Keratinocyte (primary cell): ENCODE results near the gene SLC26A8.

ENCODE experiments used
- EZH2 ChIP-seq: IDR thresholded peaks from one replicate; pipeline ENCODE4 v1.6.1; 2012; ENCODE audit warnings: inconsistent platforms, mild to moderate bottlenecking, low read length, moderate library complexity
- TF ChIP-seq, protein P1 (sequence below), 3 experiments: IDR thresholded peaks in 1 of 3; conservative IDR thresholded peaks in 1 of 3; optimal IDR thresholded peaks in 1 of 3; 2 replicates in 2 of 3; 3 replicates in 1 of 3; pipeline versions ENCODE3 to v1.5.1; 2011; ENCODE audit warnings: low read length in 3 of 3, mild to moderate bottlenecking in 3 of 3, moderate library complexity in 2 of 3, control low read depth in 1 of 3, inconsistent platforms in 1 of 3; ENCODE audit not compliant: insufficient read depth in 2 of 3; ENCODE audit errors: extremely low read depth in 1 of 3

DNA sequence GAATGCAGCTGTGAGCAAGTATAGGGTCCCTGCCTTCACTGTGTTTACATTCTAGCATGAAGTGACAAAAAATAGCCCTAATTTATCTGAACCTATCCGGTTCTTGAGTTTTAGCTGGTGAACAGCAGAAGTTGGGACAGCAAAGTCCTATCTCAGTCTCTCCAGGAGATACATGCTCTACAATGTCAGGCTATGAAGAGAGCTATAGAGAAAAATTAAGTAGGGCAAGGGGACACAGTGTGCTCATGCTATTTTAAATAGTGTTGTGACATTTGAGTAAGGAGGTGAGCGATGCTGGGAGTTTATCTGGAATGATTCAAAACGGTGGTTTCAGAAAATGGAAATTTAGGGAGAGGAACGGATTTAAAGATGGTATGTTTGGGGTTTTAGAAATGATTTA lies 124.0 kb downstream of the SLC26A8 start:
- TF ChIP-seq, protein P1, sequence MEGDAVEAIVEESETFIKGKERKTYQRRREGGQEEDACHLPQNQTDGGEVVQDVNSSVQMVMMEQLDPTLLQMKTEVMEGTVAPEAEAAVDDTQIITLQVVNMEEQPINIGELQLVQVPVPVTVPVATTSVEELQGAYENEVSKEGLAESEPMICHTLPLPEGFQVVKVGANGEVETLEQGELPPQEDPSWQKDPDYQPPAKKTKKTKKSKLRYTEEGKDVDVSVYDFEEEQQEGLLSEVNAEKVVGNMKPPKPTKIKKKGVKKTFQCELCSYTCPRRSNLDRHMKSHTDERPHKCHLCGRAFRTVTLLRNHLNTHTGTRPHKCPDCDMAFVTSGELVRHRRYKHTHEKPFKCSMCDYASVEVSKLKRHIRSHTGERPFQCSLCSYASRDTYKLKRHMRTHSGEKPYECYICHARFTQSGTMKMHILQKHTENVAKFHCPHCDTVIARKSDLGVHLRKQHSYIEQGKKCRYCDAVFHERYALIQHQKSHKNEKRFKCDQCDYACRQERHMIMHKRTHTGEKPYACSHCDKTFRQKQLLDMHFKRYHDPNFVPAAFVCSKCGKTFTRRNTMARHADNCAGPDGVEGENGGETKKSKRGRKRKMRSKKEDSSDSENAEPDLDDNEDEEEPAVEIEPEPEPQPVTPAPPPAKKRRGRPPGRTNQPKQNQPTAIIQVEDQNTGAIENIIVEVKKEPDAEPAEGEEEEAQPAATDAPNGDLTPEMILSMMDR (optimal IDR thresholded peaks at IDR 0.05 in 1 of 3, IDR thresholded peaks at IDR 0.05 in 1 of 3, conservative IDR thresholded peaks at IDR 0.05 in 1 of 3; ENCODE audit: extremely low read depth in 1 of 3, insufficient read depth in 2 of 3, low read length in 3 of 3) = no peak
- TF ChIP-seq EZH2 = no peak
